H9 (cell line): ENCODE measurements around the gene COPS8. TPM values are rescaled to one million over a fixed set of nuclear protein-coding genes. Genes with fewer than 3 reads are reported as not detected.

Experiments
- DNase-seq: peaks from one replicate; pipeline ENCODE4 v3.0.0-alpha.2; 2017
- H2AFZ ChIP-seq: one replicate; pipeline ENCODE4 v1.6.1; 2013; ENCODE audit warnings: mild to moderate bottlenecking, low read length, control low read depth, moderate library complexity
- H2AK5ac ChIP-seq: 2 replicates; pipeline ENCODE4 v1.6.1; 2013; ENCODE audit warnings: low read length, control low read depth, mixed read lengths; ENCODE audit not compliant: insufficient read length
- H2BK120ac ChIP-seq: one replicate; pipeline ENCODE4 v1.6.1; 2013; ENCODE audit warnings: low read depth, mild to moderate bottlenecking, low read length, control low read depth, inconsistent platforms; ENCODE audit not compliant: poor library complexity, severe bottlenecking
- H2BK12ac ChIP-seq: 2 replicates; pipeline ENCODE4 v1.6.1; 2013; ENCODE audit warnings: low read length, control low read depth, mixed read lengths, low read depth; ENCODE audit not compliant: insufficient read length
- H2BK15ac ChIP-seq: 2 replicates; pipeline ENCODE4 v1.6.1; 2013; ENCODE audit warnings: low read depth, low read length, control low read depth
- H2BK20ac ChIP-seq: one replicate; pipeline ENCODE4 v1.6.1; 2013; ENCODE audit warnings: low read depth, mild to moderate bottlenecking, low read length, control low read depth, inconsistent platforms; ENCODE audit not compliant: poor library complexity, severe bottlenecking
- H2BK5ac ChIP-seq: 2 replicates; pipeline ENCODE4 v1.6.1; 2013; ENCODE audit warnings: low read length, control low read depth, mixed read lengths; ENCODE audit not compliant: insufficient read length
- H3K14ac ChIP-seq: 2 replicates; pipeline ENCODE4 v1.6.1; 2013; ENCODE audit warnings: low read length, control low read depth; ENCODE audit not compliant: insufficient read depth
- H3K18ac ChIP-seq: 2 replicates; pipeline ENCODE4 v1.6.1; 2013; ENCODE audit warnings: low read depth, mild to moderate bottlenecking, mixed read lengths, low read length, control low read depth; ENCODE audit not compliant: insufficient read length
- H3K23ac ChIP-seq: 2 replicates; pipeline ENCODE4 v1.6.1; 2013; ENCODE audit warnings: low read length, control low read depth, mixed read lengths, low read depth; ENCODE audit not compliant: insufficient read length
- H3K23me2 ChIP-seq: 2 replicates; pipeline ENCODE4 v1.6.1; 2013; ENCODE audit warnings: low read depth, mild to moderate bottlenecking, mixed read lengths, low read length, control low read depth; ENCODE audit not compliant: insufficient read length, poor library complexity, severe bottlenecking
- H3K27ac ChIP-seq: 2 replicates; pipeline ENCODE4 v1.5.1; 2013; ENCODE audit warnings: low read length, control low read depth, mixed read lengths, low read depth; ENCODE audit not compliant: insufficient read length
- H3K27me3 ChIP-seq: 2 replicates; pipeline ENCODE4 v1.6.1; 2013; ENCODE audit warnings: low read length, control low read depth, inconsistent platforms; ENCODE audit not compliant: insufficient read depth
- H3K4ac ChIP-seq: 2 replicates; pipeline ENCODE4 v1.6.1; 2013; ENCODE audit warnings: low read depth, mild to moderate bottlenecking, control low read depth, inconsistent platforms, low read length, moderate library complexity
- H3K4me1 ChIP-seq: 2 replicates; pipeline ENCODE4 v1.6.1; 2013; ENCODE audit warnings: low read length, control low read depth, inconsistent platforms; ENCODE audit not compliant: insufficient read depth
- H3K4me2 ChIP-seq: 2 replicates; pipeline ENCODE4 v1.6.1; 2013; ENCODE audit warnings: low read length, control low read depth, mixed read lengths; ENCODE audit not compliant: insufficient read length, insufficient read depth
- H3K56ac ChIP-seq: 2 replicates; pipeline ENCODE4 v1.6.1; 2013; ENCODE audit warnings: low read depth, mild to moderate bottlenecking, mixed read lengths, low read length, control low read depth; ENCODE audit not compliant: insufficient read length
- H3K79me1 ChIP-seq: 2 replicates; pipeline ENCODE4 v1.6.1; 2013; ENCODE audit warnings: low read depth, mild to moderate bottlenecking, moderate library complexity, low read length, control low read depth, inconsistent platforms; ENCODE audit not compliant: insufficient read depth, poor library complexity, severe bottlenecking
- H3K79me2 ChIP-seq: 2 replicates; pipeline ENCODE4 v1.6.1; 2013; ENCODE audit warnings: low read length, control low read depth, inconsistent platforms; ENCODE audit not compliant: insufficient read depth
- H3K9ac ChIP-seq: 2 replicates; pipeline ENCODE4 v1.6.1; 2013; ENCODE audit warnings: low read length, control low read depth, mixed read lengths; ENCODE audit not compliant: insufficient read length; ENCODE audit errors: extremely low read depth
- H3K9me3 ChIP-seq: one replicate; pipeline ENCODE4 v1.6.1; 2013; ENCODE audit warnings: low read depth, low read length, inconsistent platforms; ENCODE audit not compliant: control insufficient read depth
- H3T11ph ChIP-seq: one replicate; pipeline ENCODE4 v1.6.1; 2013; ENCODE audit warnings: mild to moderate bottlenecking, low read length, control low read depth, inconsistent platforms
- H4K20me1 ChIP-seq: one replicate; pipeline ENCODE4 v1.6.1; 2013; ENCODE audit not compliant: control insufficient read depth, insufficient read length, insufficient read depth
- H4K5ac ChIP-seq: 2 replicates; pipeline ENCODE4 v1.6.1; 2013; ENCODE audit warnings: low read depth, mild to moderate bottlenecking, mixed read lengths, low read length, control low read depth; ENCODE audit not compliant: insufficient read length
- H4K8ac ChIP-seq: replicated peaks from 2 replicates; pipeline ENCODE4 v1.6.1; 2013; ENCODE audit warnings: low read length, control low read depth, mixed read lengths, low read depth; ENCODE audit not compliant: insufficient read length
- H4K91ac ChIP-seq: 2 replicates; pipeline ENCODE4 v1.6.1; 2013; ENCODE audit warnings: low read depth, mild to moderate bottlenecking, moderate library complexity, mixed read lengths, low read length, control low read depth; ENCODE audit not compliant: insufficient read length
- H3K27ac Mint-ChIP-seq, 3 experiments: 2 replicates in 2 of 3; 3 replicates in 1 of 3; pipeline ENCODE4 v1.8.0; 2020 to 2021; ENCODE audit warnings: mixed read lengths in 3 of 3, mild to moderate bottlenecking in 1 of 3, moderate library complexity in 1 of 3
- H3K27me3 Mint-ChIP-seq: 2 replicates; pipeline ENCODE4 v1.8.0; 2021; ENCODE audit warnings: low read depth, mild to moderate bottlenecking, moderate library complexity, mixed read lengths
- H3K36me3 Mint-ChIP-seq, 3 experiments: 2 replicates in 2 of 3; 3 replicates in 1 of 3; pipeline ENCODE4 v1.8.0; 2020 to 2021; ENCODE audit warnings: low read depth in 3 of 3, mixed read lengths in 3 of 3; ENCODE audit not compliant: insufficient read depth in 1 of 3
- H3K4me1 Mint-ChIP-seq, 2 experiments: 2 replicates each; pipeline ENCODE4 v1.8.0; 2020; ENCODE audit warnings: mixed read lengths in 2 of 2
- H3K4me3 Mint-ChIP-seq, 2 experiments: 2 replicates in 1 of 2; 3 replicates in 1 of 2; pipeline ENCODE4 v1.8.0; 2020 to 2021; ENCODE audit warnings: mild to moderate bottlenecking in 2 of 2, mixed read lengths in 2 of 2, moderate library complexity in 1 of 2
- H3K9me3 Mint-ChIP-seq, 2 experiments: 2 replicates in 1 of 2; 3 replicates in 1 of 2; pipeline ENCODE4 v1.8.0; 2020; ENCODE audit warnings: mild to moderate bottlenecking in 2 of 2, mixed read lengths in 2 of 2, moderate library complexity in 1 of 2
- CTCF ChIP-seq: fragments of 200-600 bp; sonication (generic); conservative IDR thresholded peaks from 3 replicates; pipeline ENCODE4 v1.8.0; 2021; ENCODE audit warnings: antibody characterized with exemption, mild to moderate bottlenecking
- WGBS: extraction: QIAGEN DNeasy Blood & Tissue Kit; methylation state at CpG from one replicate; pipeline ENCODE4 v1.1.7; 2013; ENCODE audit warnings: missing lambda C conversion rate, low lambda C conversion rate, mixed read lengths; ENCODE audit not compliant: insufficient read length; ENCODE audit errors: extremely low coverage; 5-methylcytosine and 5-hydroxymethylcytosine counted together
- total RNA-seq: library from RNA; stranded (reverse); gene quantifications from 2 replicates; pipeline ENCODE4 v1.2.1, GENCODE V29; 2021

COPS8 gene
- total RNA-seq, 1 experiment from 2014 or later, result 65.2 TPM

- Histone ChIP-seq H3K79me1 (no peaks in the 10 kb centered on the region), H2BK120ac (no peak overlapping the region), H3K9ac (no peak overlapping the region), H2BK20ac (no peak overlapping the region), H3K14ac (no peak overlapping the region), H3K56ac (no peak overlapping the region), H3K4ac (no peak overlapping the region), H3K18ac (no peak overlapping the region), H4K20me1 (no peaks in the 10 kb centered on the region), H2BK12ac (no peak overlapping the region), H2BK15ac (no peak overlapping the region), H3T11ph (no peak overlapping the region), H4K8ac (no peak overlapping the region), H3K23me2 (no peaks in the 10 kb centered on the region), H3K27me3 (no peaks in the 10 kb centered on the region), H3K4me1 (no peaks in the 10 kb centered on the region), H4K91ac (no peak overlapping the region), H2BK5ac (no peak overlapping the region), H3K9me3 (no peaks in the 10 kb centered on the region), H3K23ac (no peak overlapping the region), H3K27ac (no peak overlapping the region), H2AFZ (no peak overlapping the region), H3K79me2 (no peaks in the 10 kb centered on the region), H2AK5ac (no peak overlapping the region), H3K4me2 (no peak overlapping the region), H4K5ac (no peak overlapping the region)
- Mint-ChIP-seq H3K27me3 (peaks cover 2% of the 10 kb centered on the region; the same call in 1 of the 2 replicates), H3K4me3 (no peak overlapping the region), H3K9me3 (0 out of 5 replicates have a peak, but pooled peaks cover 0 to 1% of the 10 kb centered on the region in 2 experiments), H3K4me1 (peaks cover 2 to 10% of the 10 kb centered on the region in 2 experiments; a peak in 3 of 4 replicates), H3K27ac (no peak overlapping the region), H3K36me3 (no peaks in the 10 kb centered on the region; a peak in 1 of 7 replicates)
- TF ChIP-seq CTCF, result no peak
- no CpG with 5 or more reads among the region's 2 CpGs for WGBS
- DNase-seq, result no peak
Measured at GRCh38 chr2:237066396-237066795, 19.3 kb upstream of the COPS8 start.
